Keratinocyte (primary cell): ENCODE measurements around the gene ZBTB21.

Experiments
- EZH2 ChIP-seq: IDR thresholded peaks from one replicate; pipeline ENCODE4 v1.6.1; 2012; ENCODE audit warnings: inconsistent platforms, mild to moderate bottlenecking, low read length, moderate library complexity
- TF ChIP-seq, protein P1 (sequence below), 3 experiments: IDR thresholded peaks in 1 of 3; conservative IDR thresholded peaks in 1 of 3; optimal IDR thresholded peaks in 1 of 3; 2 replicates in 2 of 3; 3 replicates in 1 of 3; pipeline versions ENCODE3 to v1.5.1; 2011; ENCODE audit warnings: low read length in 3 of 3, mild to moderate bottlenecking in 3 of 3, moderate library complexity in 2 of 3, control low read depth in 1 of 3, inconsistent platforms in 1 of 3; ENCODE audit not compliant: insufficient read depth in 2 of 3; ENCODE audit errors: extremely low read depth in 1 of 3

DNA sequence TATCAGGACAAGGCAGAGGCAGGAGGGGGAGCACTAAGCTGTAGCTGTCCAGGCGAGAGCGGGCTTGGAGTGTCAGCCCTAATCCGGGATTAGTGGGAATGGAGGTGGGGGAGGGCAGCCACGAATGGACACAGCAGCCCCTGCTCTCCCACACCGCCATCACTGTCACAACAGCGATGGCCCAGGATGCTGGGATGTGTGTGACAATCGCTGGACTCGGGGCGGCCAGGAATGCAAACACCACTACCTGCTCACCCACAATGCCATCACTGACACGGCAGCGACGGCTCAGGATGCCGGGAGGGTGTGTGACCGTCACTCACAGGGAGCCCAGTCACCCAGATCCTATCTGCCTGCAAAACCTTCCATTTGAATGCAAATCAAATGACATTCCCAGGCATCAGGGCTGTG is 59.2 kb downstream of the ZBTB21 start:
- TF ChIP-seq, protein P1, sequence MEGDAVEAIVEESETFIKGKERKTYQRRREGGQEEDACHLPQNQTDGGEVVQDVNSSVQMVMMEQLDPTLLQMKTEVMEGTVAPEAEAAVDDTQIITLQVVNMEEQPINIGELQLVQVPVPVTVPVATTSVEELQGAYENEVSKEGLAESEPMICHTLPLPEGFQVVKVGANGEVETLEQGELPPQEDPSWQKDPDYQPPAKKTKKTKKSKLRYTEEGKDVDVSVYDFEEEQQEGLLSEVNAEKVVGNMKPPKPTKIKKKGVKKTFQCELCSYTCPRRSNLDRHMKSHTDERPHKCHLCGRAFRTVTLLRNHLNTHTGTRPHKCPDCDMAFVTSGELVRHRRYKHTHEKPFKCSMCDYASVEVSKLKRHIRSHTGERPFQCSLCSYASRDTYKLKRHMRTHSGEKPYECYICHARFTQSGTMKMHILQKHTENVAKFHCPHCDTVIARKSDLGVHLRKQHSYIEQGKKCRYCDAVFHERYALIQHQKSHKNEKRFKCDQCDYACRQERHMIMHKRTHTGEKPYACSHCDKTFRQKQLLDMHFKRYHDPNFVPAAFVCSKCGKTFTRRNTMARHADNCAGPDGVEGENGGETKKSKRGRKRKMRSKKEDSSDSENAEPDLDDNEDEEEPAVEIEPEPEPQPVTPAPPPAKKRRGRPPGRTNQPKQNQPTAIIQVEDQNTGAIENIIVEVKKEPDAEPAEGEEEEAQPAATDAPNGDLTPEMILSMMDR (optimal IDR thresholded peaks at IDR 0.05 in 1 of 3, IDR thresholded peaks at IDR 0.05 in 1 of 3, conservative IDR thresholded peaks at IDR 0.05 in 1 of 3; ENCODE audit: extremely low read depth in 1 of 3, insufficient read depth in 2 of 3, low read length in 3 of 3): no peak
- TF ChIP-seq EZH2: no peak
